Trophoblast cell (in vitro differentiated cells and primary cell): ENCODE data around the gene SGMS1.

Experiments
- DNase-seq, 2 donors: peaks; one replicate each; pipeline ENCODE4 v3.0.0-alpha.2; 2016
- H2AFZ ChIP-seq: 2 replicates; pipeline ENCODE4 v1.6.1; 2013; ENCODE audit warnings: low read length, moderate library complexity, mild to moderate bottlenecking; ENCODE audit not compliant: insufficient read depth, poor library complexity
- H2AK5ac ChIP-seq: 2 replicates; pipeline ENCODE4 v1.6.1; 2013; ENCODE audit warnings: mild to moderate bottlenecking, low read length
- H2BK120ac ChIP-seq: 2 replicates; pipeline ENCODE4 v1.6.1; 2013; ENCODE audit warnings: low read length, mild to moderate bottlenecking, moderate library complexity; ENCODE audit not compliant: insufficient read depth, poor library complexity
- H2BK12ac ChIP-seq: 2 replicates; pipeline ENCODE4 v1.6.1; 2013; ENCODE audit warnings: mild to moderate bottlenecking, low read length, moderate library complexity
- H2BK5ac ChIP-seq: 2 replicates; pipeline ENCODE4 v1.6.1; 2013; ENCODE audit warnings: low read length, low read depth, moderate library complexity, mild to moderate bottlenecking; ENCODE audit not compliant: poor library complexity
- H3K14ac ChIP-seq: 2 replicates; pipeline ENCODE4 v1.6.1; 2013; ENCODE audit warnings: mild to moderate bottlenecking, low read length
- H3K18ac ChIP-seq: 2 replicates; pipeline ENCODE4 v1.6.1; 2013; ENCODE audit warnings: mild to moderate bottlenecking, low read length
- H3K23ac ChIP-seq: 2 replicates; pipeline ENCODE4 v1.6.1; 2013; ENCODE audit warnings: low read length
- H3K27ac ChIP-seq: 2 replicates; pipeline ENCODE4 v1.5.1; 2013; ENCODE audit warnings: low read depth, mild to moderate bottlenecking, inconsistent platforms, low read length, moderate library complexity
- H3K27me3 ChIP-seq: 2 replicates; pipeline ENCODE4 v1.6.1; 2013; ENCODE audit warnings: inconsistent platforms, mild to moderate bottlenecking, low read length, moderate library complexity; ENCODE audit not compliant: insufficient read depth
- H3K36me3 ChIP-seq, 2 experiments: 1 replicate in 1 of 2; 2 replicates in 1 of 2; pipeline ENCODE4 v1.6.1; 2013; ENCODE audit warnings: low read length in 2 of 2, mild to moderate bottlenecking in 2 of 2, moderate library complexity in 1 of 2; ENCODE audit not compliant: insufficient read depth in 2 of 2, control insufficient read depth in 1 of 2
- H3K4ac ChIP-seq: 2 replicates; pipeline ENCODE4 v1.6.1; 2013; ENCODE audit warnings: low read depth, mild to moderate bottlenecking, low read length, moderate library complexity
- H3K4me1 ChIP-seq, 2 experiments: 1 replicate in 1 of 2; 2 replicates in 1 of 2; pipeline ENCODE4 v1.6.1; 2013; ENCODE audit warnings: low read length in 2 of 2, mild to moderate bottlenecking in 2 of 2, moderate library complexity in 1 of 2; ENCODE audit not compliant: insufficient read depth in 2 of 2, control insufficient read depth in 1 of 2
- H3K4me2 ChIP-seq: 2 replicates; pipeline ENCODE4 v1.6.1; 2013; ENCODE audit warnings: inconsistent platforms, mild to moderate bottlenecking, low read length, moderate library complexity
- H3K4me3 ChIP-seq: 2 replicates; pipeline ENCODE4 v1.5.1; 2013; ENCODE audit warnings: mild to moderate bottlenecking, low read depth, low read length, inconsistent platforms
- H3K79me1 ChIP-seq: one replicate; pipeline ENCODE4 v1.6.1; 2013; ENCODE audit warnings: low read length
- H3K79me2 ChIP-seq: 2 replicates; pipeline ENCODE4 v1.6.1; 2013; ENCODE audit warnings: low read length, mild to moderate bottlenecking; ENCODE audit not compliant: control insufficient read depth, insufficient read depth, poor library complexity
- H3K9ac ChIP-seq: 2 replicates; pipeline ENCODE4 v1.6.1; 2013; ENCODE audit warnings: mild to moderate bottlenecking, low read length
- H3K9me3 ChIP-seq: 2 replicates; pipeline ENCODE4 v1.6.1; 2013; ENCODE audit warnings: low read depth, mild to moderate bottlenecking, control low read depth, inconsistent platforms, low read length; ENCODE audit not compliant: insufficient read depth
- H4K12ac ChIP-seq: 2 replicates; pipeline ENCODE4 v1.6.1; 2013; ENCODE audit warnings: low read depth, mild to moderate bottlenecking, low read length, moderate library complexity
- H4K8ac ChIP-seq: 2 replicates; pipeline ENCODE4 v1.6.1; 2013; ENCODE audit warnings: low read depth, mild to moderate bottlenecking, low read length, moderate library complexity
- H4K91ac ChIP-seq: one replicate; pipeline ENCODE4 v1.6.1; 2013; ENCODE audit warnings: low read depth, mild to moderate bottlenecking, low read length, moderate library complexity
- WGBS: extraction: QIAGEN DNeasy Blood & Tissue Kit; methylation state at CpG from one replicate; pipeline ENCODE4 v1.1.7; 2013; ENCODE audit warnings: missing lambda C conversion rate; ENCODE audit not compliant: insufficient read length, insufficient coverage; ENCODE audit errors: extremely low coverage; 5-methylcytosine and 5-hydroxymethylcytosine counted together

Gene SGMS1

DNA sequence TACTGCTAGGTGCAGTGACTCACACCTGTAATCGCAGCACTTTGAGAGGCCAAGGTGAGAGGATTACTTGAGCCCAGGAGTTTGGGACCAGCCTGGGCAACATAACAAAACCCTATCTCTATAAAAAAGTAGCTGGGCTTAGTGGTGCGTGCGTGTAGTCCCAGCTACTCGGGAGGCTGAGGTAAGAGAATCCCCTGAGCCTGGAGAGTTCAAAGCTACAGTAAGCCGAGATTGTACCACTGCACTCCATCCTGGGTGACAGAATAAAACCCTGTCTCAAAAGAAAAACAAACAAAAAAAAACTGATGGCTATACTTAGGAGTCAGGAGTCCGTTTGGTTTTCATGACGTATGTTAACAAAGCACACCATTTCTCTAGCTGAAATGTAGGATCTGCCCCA lies 2.9 kb downstream of the SGMS1 start:
- H2BK12ac ChIP-seq: no peak overlapping the region
- H4K12ac ChIP-seq: no peak overlapping the region
- H2BK120ac ChIP-seq: no peak overlapping the region
- no peak overlapping the region for H3K4me2 ChIP-seq
- no peak overlapping the region for H3K27ac ChIP-seq
- no peak overlapping the region for H4K8ac ChIP-seq
- H3K4me3 ChIP-seq: no peak overlapping the region
- no peak overlapping the region for H3K9ac ChIP-seq
- H3K4ac ChIP-seq: no peak overlapping the region
- H4K91ac ChIP-seq: no peak overlapping the region
- no peak overlapping the region for H2BK5ac ChIP-seq
- H2AK5ac ChIP-seq: no peak overlapping the region
- peaks cover 11 to 15% of the 10 kb centered on the region in 2 experiments for H3K4me1 ChIP-seq
- WGBS: no CpG with 5 or more reads among the region's 7 CpGs
- no peaks in the 10 kb centered on the region for H3K27me3 ChIP-seq
- H3K79me2 ChIP-seq: peaks cover 8% of the 10 kb centered on the region
- no peaks in the 10 kb centered on the region for H3K36me3 ChIP-seq
- no peak overlapping the region for H3K23ac ChIP-seq
- no peak overlapping the region for H3K14ac ChIP-seq
- H2AFZ ChIP-seq: no peak overlapping the region
- no peaks in the 10 kb centered on the region for H3K9me3 ChIP-seq
- DNase-seq: no peak
- peaks cover 14% of the 10 kb centered on the region for H3K79me1 ChIP-seq
- no peak overlapping the region for H3K18ac ChIP-seq

DNA sequence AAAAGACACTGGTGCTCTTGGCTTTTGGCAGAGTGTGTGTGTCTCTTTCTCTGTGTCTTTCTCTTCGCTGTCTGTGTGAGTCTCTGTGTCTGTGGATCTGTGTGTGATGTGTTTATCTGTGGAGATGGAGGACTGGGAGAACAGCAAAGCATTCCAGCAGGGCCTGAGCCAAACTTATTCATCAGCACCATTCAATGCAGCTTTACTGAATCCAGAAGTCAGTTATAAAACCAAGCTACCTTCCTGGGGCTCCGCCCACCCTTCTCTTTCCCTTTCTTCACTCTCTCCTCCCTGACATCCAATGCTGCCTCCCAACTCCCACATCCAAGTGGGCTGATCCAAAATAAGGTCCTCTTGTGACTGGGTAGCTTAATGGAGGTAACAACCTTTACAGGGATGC lies 3.9 kb downstream of the SGMS1 start:
- Histone ChIP-seq H4K91ac (no peak overlapping the region), H2BK120ac (no peak overlapping the region), H3K79me1 (peaks cover 11% of the 10 kb centered on the region), H3K9me3 (no peaks in the 10 kb centered on the region), H3K9ac (no peak overlapping the region), H3K79me2 (peaks cover 7% of the 10 kb centered on the region), H4K8ac (no peak overlapping the region), H3K4me1 (peaks cover 11 to 16% of the 10 kb centered on the region in 2 experiments), H4K12ac (no peak overlapping the region), H3K14ac (no peak overlapping the region), H2BK5ac (no peak overlapping the region), H2AK5ac (no peak overlapping the region), H3K18ac (no peak overlapping the region), H3K27ac (no peak overlapping the region), H3K4ac (no peak overlapping the region), H2AFZ (no peak overlapping the region), H3K4me2 (no peak overlapping the region), H3K36me3 (no peaks in the 10 kb centered on the region), H3K23ac (no peak overlapping the region), H3K27me3 (no peaks in the 10 kb centered on the region), H2BK12ac (no peak overlapping the region), H3K4me3 (no peak overlapping the region)
- DNase-seq: no peak
- no CpG with 5 or more reads among the region's 2 CpGs for WGBS

DNA sequence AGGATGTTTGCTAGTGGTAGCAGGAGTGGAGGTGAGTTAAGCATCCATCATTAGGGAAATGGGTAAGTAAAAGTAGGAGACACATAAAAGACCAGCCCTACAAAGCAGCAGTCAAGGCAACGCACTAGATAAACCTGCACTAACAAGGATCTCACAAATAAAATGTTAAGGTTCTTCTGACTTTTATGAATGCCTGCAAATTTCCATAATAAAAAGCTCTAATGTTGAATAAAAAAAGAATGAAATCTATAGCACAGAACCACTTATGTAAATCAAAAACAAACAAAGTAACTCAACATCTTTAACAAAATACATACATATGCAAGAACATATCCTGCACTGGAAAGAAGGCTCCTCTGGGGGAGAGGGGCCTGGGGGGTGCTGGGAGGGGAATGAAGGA lies 4.6 kb downstream of the SGMS1 start:
- no peak overlapping the region for H2BK12ac ChIP-seq
- no peak overlapping the region for H3K27ac ChIP-seq
- H2AK5ac ChIP-seq: no peak overlapping the region
- H4K12ac ChIP-seq: no peak overlapping the region
- H3K4ac ChIP-seq: no peak overlapping the region
- no peaks in the 10 kb centered on the region for H3K36me3 ChIP-seq
- H4K91ac ChIP-seq: no peak overlapping the region
- H3K4me2 ChIP-seq: no peak overlapping the region
- WGBS: no CpG with 5 or more reads among the region's 1 CpG
- no peak overlapping the region for H3K4me3 ChIP-seq
- H3K79me1 ChIP-seq: peaks cover 6% of the 10 kb centered on the region
- no peak overlapping the region for H3K23ac ChIP-seq
- H3K9me3 ChIP-seq: no peaks in the 10 kb centered on the region
- no peak overlapping the region for H2AFZ ChIP-seq
- no peak overlapping the region for H3K18ac ChIP-seq
- no peak overlapping the region for H3K9ac ChIP-seq
- H3K14ac ChIP-seq: no peak overlapping the region
- no peak overlapping the region for H4K8ac ChIP-seq
- H2BK5ac ChIP-seq: no peak overlapping the region
- H3K27me3 ChIP-seq: no peaks in the 10 kb centered on the region
- no peak overlapping the region for H2BK120ac ChIP-seq
- H3K4me1 ChIP-seq: peaks cover 14 to 22% of the 10 kb centered on the region in 2 experiments
- DNase-seq: no peak
- peaks cover 4% of the 10 kb centered on the region for H3K79me2 ChIP-seq

DNA sequence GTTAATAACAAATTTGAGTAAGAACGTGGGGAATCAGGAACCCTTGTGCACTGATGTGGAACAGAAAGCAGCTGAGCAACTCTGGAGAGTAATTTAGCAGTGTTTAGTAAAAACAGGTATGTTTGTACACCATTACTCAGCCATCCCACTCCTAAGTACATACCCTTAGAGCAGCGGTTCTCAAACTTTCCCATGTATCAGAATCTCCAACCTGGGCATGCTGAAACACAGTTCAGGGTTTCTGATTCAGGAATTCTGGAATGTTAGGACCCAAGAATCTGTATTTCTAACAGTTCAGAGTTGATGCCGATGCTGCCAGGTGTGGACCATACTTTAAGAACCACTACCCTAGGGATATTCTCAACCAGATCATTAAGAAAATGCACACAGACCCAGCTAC lies 5.1 kb downstream of the SGMS1 start:
- H3K4me1 ChIP-seq: peaks cover 15 to 23% of the 10 kb centered on the region in 2 experiments
- peaks cover 4% of the 10 kb centered on the region for H3K79me2 ChIP-seq
- H3K79me1 ChIP-seq: peaks cover 2% of the 10 kb centered on the region
- H3K4me3 ChIP-seq: no peak overlapping the region
- H2AK5ac ChIP-seq: no peak overlapping the region
- no peak overlapping the region for H3K4me2 ChIP-seq
- no peak overlapping the region for H2AFZ ChIP-seq
- H3K27ac ChIP-seq: no peak overlapping the region
- no peak overlapping the region for H4K8ac ChIP-seq
- whole genome bisulfite sequencing: no CpG with 5 or more reads among the region's 3 CpGs
- H3K9me3 ChIP-seq: no peaks in the 10 kb centered on the region
- no peak overlapping the region for H2BK120ac ChIP-seq
- H3K14ac ChIP-seq: no peak overlapping the region
- no peak overlapping the region for H4K91ac ChIP-seq
- no peak overlapping the region for H3K18ac ChIP-seq
- H3K36me3 ChIP-seq: no peaks in the 10 kb centered on the region
- H4K12ac ChIP-seq: no peak overlapping the region
- no peak for DNase-seq
- H2BK5ac ChIP-seq: no peak overlapping the region
- no peak overlapping the region for H3K4ac ChIP-seq
- no peak overlapping the region for H3K23ac ChIP-seq
- no peak overlapping the region for H3K9ac ChIP-seq
- H2BK12ac ChIP-seq: no peak overlapping the region
- no peaks in the 10 kb centered on the region for H3K27me3 ChIP-seq
